Myocyte (in vitro differentiated cells): ENCODE results near the gene SMPD3. TPM values are rescaled to one million over a fixed set of nuclear protein-coding genes. Genes with fewer than 3 reads are reported as not detected.

Source experiments
- DNase-seq: peaks from one replicate; pipeline ENCODE4 v3.0.0-alpha.2; 2012; ENCODE audit warnings: low read depth
- total RNA-seq: library from RNA; depleted of rRNA; stranded (reverse); fragments of >200 nt; gene quantifications from 2 replicates; pipeline ENCODE4 v1.2.3, GENCODE V29; 2014

Gene SMPD3
- total RNA-seq, 1 donor from 2014 or later: not detected

DNA sequence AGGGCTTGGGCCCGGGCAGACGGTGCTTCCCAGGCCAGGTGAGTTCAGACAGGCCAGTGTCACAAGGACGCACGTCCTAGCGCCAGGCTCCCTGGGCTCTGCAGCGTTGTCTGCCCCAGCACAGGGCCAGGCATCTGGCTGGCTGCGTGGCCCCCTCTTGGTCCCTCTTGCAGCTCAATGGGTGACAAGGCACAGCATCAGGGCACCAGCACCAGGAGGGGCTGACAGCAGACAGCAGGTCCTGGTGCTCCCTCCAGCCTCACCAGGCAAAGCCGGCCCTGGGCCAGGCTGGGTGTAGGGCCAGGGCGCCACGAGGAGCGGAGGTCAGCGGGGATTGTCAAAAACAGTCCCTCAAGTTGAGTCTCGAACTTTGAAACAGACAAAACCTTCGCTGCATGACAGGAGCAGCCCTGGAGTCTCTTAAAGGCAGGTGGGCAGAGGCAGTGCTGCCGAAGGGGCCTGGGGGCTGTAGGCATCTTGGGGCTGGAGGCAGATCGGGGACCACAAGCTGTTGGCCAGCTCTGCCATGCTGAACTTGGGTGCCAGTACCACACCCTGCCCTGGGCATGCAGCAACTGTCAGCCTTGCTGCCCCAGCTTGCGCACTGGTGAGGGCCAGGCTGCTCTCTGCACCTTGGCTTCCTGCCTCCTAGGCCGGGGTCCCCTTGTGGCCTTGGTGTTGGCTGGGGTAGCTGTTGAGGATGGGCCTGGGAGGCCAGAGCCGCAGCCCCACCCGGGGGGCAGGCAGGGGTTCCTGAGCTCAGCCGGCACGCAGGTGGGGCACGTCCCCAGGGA, 88.7 kb downstream of the SMPD3 start:
- DNase-seq: no peak

DNA sequence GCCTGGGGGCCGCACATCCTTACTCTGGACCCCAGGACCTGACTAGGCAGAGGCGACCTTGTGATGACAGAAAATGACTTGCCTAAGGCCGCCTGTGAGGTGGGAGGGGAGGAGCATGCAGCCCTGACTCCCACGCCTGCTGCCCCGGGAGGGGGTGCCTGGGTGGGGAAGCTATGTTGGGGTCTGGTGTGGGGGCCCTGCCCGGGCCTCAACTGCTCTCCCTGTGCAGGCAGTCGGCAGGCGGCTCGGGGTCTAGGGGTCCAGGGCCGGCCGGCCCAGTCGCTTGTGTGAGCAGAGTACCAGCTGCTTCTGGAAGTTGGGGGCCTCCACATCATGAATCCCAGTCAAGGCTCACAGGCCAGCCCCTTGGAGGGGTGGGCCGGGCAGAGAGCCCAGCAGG, 89.4 kb downstream of the SMPD3 start:
- no peak for DNase-seq

DNA sequence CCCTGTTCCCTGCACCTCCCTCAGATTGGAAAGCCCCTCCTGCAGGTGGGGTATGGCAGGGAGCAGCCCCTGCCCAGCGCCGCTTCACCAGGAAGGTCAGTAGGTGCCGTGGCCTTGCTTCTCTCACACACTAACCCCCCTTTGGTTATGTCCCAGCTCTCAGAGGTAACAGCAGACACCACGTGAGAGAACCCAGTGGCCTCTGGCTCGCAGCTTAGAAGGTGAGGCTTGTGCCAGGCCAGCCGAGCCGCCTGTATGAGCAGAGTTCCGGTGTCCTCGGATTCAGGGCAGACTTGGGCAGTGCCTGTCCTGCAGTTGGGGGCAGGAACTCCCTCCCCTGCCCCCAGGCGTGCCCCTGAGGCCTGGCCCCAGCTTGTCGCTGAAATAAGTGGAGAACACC, 90.4 kb downstream of the SMPD3 start:
- no peak for DNase-seq

DNA sequence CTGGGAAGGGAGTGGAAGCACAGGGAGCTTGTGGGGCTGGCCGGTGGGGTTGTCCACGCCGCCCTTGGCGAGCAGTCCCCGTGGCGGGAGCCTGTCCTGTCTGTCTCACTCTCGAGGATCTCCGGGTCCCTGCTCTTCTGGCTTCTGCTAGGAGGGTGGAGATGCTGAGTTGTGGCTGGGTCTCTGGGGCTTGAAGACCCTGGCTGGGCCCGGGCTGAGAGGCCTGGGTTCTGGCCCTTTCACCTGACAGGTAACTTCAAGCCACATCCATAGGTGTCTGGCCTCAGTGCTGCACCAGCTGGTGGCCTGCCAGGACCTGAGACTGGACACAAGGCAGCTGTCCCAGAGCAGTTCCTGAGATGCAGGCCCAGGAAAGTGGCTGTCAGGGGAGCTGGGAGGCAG, 90.8 kb downstream of the SMPD3 start:
- DNase-seq: no peak

DNA sequence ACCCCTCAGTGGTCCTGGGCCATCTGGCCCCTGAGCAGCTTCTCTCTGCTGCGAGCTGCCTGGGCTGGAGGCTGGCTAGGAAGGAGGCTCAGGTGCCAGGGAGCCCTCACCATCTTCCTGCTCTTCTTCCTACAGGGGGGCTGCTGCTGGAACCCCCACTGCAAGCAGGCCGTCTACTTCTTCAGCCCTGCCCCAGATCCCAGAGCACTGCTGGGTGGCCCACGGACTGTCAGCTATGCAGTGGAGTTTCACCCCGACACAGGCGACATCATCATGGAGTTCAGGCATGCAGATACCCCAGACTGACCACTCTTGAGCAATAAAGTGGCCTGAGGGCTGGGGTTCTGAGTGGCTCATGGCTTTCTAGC, 91.4 kb downstream of the SMPD3 start:
- DNase-seq: no peak

DNA sequence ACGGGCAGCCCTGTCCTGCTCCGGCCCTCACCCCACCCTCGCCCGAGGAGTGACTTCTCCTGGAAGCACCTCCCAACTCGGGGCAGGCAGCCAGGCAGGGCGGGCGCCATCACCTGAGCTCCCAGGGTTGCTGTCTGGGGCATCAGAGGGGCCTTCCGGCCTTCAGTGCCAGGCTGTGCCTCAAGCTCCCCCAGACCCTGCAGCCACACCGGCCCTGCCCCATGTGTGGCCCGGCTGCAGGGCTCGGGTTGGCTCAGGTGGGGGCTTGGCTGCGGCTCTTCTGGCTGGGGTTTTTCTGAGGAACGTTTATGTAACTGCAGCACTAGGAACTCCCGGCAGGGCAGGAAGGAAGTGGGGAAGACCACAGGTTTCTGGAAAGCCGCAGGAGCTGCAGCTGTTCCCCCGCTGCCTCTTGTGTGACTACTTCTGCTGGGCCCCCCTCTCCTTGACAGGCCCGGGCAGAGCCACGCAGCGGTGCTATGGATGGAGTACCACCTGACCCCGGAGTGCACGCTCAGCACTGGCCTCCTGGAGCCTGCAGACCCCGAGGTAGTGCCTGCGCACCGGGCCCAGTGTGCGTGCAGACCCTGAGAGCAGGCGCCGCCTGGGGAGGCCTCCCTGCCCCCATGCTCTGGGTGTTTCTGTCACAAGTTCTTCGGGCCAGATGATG, 91.9 kb downstream of the SMPD3 start:
- no peak for DNase-seq

DNA sequence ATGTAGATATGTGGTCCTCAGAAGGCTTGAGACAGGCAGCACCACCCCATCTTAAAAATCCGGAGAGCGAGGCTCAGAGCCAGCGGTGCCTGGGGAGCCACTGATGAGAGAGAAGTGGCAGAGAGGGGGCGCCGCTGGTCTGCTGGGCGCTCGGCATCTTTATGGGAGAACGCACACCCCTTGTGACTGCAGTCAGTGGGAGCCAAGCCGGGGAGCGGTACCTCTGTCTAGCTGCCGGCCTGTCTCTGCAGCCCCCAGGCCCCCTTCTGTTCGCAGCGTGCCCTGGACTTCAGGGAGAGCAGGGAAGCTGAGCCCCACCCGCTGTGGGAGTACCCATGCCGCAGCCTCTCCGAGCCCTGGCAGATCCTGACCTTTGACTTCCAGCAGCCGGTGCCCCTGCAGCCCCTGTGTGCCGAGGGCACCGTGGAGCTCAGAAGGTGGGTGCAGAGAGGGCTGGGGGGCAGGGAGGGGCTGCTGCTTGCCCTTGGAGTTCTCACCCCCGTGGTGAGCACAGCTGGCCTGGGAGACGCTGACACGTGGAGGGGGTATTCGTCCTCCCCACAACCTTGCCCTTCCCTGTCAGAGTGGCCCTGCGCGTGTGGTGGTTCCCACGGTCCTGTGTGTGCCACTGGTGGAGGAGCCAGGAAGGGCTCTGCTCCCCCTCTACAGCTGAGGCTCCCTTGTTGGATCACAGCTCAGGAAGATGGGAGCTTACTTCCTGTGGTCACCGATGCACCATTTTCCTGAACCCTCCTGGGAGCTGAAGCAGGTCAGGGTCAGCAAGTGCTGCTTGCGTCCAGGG, 92.7 kb downstream of the SMPD3 start:
- DNase-seq: no peak

DNA sequence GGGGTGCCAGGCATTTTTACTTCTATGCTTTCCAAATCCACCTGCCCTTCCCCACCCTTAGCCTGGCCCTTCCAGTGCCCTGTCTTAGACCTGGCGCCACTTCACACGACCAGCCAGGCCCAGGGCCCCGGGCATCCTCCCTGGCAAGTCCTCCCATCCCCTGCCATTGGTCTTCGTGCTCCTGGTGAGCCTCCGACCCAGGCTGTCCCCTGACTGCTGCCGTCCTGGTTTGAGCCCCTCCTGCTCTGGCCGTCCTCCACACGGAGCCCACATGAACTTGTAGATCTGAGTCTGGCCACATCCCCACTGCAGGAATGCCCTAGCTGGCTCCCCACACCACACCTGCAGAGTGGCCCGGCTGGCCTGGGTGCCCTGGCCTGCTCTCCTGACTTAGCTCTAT, 93.5 kb downstream of the SMPD3 start:
- DNase-seq: no peak

DNA sequence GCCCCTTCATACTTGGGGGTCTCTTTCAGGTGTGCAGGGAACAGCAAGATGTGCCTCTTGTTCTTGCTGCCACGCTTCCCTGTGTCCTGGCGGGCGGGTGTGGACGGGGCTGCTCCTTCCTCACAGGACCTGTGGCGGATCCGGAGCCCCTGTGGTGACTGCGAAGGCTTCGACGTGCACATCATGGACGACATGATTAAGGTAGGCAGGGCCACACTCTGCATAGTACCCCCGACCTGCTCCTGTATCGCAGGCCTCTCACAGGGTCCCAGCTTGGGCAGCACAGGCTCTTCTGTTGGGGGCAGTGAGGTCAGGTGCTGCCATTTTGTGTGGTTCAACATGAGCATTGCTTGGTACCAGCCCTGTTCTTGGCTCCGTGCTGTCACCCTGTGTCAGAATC, 94.9 kb downstream of the SMPD3 start:
- DNase-seq: no peak

DNA sequence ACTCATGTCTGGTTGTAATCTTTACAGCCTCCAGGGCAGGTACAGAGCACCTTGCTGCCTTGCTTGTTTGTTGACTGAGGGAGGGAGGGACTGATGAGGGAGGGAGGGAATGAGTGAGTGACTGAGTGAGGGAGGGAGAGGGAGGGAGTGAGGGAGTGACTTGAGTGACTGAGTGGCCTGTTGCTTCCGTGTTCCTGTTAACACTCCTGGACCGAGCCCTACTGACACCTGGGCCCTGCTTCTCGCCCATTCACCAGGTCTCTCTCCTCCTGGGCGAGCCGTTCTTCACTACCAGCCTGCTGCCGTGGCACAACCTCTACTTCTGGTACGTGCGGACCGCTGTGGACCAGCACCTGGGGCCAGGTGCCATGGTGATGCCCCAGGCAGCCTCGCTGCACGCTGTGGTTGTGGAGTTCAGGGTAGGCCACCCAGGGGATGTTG, 96.3 kb downstream of the SMPD3 start:
- no peak for DNase-seq

DNA sequence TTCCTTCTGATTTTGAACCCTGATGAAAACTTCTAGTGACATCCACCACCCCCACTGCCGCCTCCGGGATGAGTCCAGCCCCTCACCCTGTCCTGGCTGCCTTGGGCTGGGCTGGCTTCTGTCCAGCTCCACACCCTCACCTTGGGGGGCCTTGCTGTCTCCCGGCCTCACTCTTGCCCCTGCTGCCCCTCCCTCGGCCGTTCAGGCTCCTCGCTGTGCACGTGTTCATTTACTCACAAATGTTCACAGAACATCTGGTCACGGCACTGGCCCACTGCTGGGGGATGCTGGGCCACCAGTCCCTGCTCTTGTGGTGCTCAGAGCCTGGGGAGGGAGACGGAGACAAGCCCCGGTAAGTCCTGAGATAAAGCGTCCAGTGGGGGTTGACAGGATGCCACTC, 96.8 kb downstream of the SMPD3 start:
- no peak for DNase-seq

DNA sequence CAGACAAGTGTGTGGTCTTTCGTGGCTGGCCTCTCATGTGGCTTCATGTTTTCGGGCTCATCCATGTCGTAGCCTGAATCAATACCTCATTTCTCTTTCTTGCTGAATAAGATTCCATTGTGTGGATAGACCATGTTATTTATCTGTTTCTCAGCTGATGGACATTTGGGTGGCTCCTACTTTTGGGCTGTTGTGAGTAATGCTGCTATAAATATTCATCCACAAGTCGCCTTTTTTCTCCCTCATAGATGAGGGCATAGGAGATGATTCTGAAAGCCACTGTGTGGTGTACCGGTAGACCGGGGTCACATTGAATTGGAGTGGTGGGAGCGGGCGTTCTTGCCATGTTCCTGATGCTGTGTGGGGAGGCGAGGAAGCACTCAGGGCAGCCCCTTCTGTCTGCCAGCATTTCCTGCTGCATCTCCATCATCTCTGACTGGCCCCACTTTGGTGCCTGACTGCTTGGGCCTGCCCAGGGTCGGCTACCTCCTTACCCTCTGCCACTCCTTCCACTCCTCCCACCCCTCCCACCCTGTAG, 97.4 kb downstream of the SMPD3 start:
- DNase-seq: no peak

DNA sequence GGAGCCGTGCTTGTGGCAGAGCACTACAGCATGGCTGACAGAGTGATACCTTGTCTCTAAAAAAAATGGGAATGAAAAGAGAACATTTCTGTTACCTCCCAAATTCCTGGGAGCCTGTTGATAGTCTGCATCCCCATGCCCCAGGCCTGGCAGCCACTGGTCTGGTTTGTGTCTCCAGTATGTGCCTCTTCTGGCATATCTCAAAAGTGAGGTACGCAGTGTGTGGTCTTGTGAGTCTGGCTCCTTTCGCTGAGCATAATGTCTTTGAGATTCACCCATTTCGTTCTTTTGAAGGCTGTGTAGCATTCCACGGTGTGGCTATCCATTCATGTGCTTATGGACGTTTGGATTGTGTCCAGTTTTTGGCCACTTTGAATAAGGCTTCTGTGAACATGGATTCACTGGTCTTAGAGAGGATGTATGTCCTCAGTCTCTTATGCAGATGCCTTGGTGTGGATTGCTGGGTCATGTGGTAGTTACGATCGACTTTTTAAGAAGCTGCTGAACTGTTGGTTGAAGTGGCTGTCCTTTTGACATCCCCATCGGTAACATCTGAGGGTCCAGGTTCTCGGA, 98.4 kb downstream of the SMPD3 start:
- no peak for DNase-seq

DNA sequence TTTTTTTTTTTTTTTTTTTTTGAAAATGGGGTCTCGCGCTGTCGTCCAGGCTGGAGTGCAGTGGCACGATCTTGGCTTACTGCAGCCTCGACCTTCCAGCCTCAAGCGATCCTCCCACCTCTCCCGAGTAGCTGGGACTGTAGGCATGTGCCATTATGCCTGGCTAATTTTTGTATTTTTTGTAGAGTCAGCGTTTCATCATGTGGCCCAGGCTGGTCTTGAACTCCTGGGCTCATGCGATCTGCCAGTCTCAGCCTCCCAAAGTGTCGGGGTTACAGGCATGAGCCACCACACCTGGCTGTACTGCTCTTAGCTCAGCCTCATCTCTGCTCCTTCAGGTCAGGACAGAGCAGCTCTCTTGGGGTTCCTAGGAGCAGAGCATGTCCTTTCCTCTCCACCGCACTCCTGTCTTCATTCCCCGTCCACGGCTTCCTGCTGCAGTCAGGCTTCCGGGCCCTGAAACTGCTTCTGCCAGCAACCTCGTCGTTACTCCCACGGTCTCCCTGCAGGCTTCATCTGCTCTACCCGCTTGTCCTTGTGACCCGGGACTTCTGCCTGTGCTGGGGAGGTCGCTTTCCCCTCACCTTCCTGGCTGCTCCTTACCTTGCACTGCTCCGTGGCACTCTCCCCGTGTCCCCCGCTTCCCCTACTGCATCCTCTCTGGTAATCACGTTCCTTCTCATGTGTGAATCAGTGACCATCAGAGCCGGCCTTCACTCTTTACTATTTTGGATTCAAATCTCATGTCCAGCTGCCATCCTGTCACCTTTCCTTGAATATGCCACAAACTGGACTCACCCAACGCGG, 99.5 kb downstream of the SMPD3 start:
- DNase-seq: no peak

DNA sequence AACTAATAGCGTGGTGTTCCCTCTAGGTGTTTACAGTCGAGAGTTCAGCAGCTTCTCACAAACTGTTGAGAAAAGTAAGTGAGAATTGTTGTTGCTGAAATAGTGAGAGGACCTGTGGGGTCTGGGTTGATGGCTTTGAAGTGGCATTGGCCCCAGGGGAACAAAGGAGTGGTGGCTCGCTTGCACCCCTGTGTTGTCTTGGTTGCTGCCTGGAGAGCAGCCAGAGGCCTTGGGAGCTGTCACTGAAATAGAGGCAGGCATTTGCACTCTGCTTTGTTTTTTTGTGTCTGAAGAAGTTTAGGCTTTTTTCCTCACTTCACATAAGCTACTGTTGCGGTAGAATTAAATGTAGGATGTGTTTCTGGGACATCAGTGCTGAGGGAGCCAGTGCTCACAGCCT, 100.7 kb downstream of the SMPD3 start:
- DNase-seq: no peak

DNA sequence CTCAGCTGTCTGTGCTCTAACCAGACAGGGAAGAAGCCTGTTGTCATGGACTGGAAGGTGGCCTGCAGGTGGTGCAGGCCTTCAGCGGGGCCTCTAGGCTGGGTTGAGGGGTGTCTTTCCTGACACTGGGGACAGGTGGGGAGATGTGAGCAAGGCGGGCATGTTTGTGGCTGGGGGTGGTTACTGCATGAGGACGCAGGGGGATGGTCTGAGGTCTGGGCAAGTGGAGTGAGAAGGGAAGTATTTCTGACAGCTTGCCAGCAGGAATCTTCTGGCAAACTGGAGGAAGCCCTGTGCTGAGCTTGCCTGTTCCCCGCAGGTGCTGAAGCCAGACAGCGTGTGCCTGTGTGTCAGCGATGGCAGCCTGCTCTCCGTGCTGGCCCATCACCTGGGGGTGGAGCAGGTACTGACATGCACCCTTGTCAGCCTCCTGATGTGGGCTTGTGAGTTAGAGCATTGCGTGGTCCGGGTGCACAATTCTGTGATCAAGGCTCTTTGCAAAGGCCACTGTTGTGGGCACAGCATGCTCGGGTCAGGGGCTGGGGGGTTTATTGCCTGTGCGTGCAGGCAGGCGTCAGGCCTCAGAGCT, 101.3 kb downstream of the SMPD3 start:
- peak; percentile 57 for DNase-seq

DNA sequence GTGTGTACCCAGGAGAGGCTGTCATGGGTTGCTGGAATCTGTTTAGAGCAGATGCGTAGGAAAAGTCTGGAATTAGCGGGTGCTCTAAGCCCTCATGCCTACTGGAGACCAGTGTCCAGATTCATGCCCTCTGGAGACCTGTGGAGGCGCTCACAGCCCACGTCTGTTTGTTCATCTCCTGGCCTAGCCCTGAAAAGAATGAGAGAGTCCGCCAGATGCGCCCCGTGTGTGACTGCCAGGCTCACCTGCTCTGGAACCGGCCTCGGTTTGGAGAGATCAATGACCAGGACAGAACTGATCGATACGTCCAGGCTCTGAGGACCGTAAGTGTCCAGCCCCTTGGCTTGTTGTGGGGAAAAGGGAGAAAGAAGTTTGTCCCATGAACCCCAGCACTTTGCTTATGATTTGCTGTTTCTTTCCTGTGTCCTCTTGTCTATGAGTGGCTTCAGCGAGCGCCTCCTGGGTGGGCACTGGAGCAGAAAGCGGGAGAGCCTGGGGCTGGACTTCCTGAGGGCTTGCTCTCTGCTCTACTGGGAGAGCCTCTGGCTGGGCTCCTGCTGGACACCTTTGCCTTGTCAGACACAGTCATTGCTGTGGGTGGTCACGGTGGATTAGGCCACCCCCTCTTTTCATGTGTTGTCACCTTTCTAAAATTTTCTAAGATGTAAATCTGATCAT, 102.2 kb downstream of the SMPD3 start:
- DNase-seq: no peak

DNA sequence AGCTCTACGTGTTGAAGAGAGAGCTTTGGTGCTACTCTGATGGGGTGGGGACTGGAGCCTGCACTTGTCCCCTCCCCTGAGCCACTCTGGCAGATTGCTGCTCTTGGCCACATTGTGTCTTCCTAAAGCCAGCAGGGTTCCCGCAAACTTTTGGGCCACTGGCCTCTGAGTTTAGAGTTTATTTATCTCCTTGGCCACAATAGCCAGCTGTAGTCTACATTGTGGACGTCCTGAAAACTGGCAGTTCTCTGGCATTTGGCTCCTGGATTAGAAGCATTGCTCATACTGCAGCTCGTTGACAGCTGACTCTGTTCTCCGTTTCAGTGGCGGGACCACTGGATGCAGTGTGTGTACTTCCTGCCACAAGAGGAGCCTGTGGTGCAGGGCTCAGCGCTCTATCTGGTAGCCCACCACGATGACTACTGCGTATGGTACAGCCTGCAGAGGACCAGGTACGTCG, 102.9 kb downstream of the SMPD3 start:
- DNase-seq: peak; percentile 93

DNA sequence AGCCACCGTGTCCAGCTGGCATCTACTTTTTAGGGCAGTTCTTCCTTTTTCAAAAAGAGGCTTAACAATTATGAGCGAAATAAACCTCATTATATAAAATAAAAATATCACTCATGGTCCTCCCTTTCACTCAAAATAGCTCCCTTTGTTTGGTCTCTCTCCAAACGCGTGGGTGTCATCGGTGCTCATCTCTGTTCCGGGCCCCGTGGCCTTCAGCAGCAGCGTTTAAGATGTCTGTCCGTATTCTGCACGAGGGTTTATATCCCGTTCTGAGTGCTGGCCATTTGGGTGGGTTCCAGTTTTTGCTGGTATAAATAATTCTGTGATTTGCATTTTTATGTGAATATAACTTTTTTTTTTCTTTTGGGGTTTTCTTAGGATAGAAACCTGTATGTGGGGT, 104.1 kb downstream of the SMPD3 start:
- no peak for DNase-seq

DNA sequence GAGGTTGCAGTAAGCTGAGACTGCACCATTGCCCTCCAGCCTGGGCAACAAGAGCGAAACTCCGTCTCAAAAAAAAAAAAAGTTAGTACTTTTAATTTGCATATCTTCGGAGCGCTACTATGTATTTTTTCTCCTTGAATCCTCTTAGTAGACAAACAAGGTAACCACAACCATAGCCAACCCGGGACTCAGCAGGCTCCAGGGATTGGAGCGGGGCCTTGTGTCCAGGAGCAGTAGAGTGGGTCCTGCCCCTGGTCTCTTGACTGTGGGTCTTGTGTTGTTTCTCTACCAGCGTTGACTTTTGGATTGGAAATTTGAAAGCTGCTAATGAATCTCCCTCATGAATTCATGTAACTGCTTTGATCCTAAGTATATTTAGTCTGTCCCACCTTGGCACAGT, 105.2 kb downstream of the SMPD3 start:
- DNase-seq: no peak
